ENCODE results near the gene SPACA7.

The SPACA7 gene

DNA sequence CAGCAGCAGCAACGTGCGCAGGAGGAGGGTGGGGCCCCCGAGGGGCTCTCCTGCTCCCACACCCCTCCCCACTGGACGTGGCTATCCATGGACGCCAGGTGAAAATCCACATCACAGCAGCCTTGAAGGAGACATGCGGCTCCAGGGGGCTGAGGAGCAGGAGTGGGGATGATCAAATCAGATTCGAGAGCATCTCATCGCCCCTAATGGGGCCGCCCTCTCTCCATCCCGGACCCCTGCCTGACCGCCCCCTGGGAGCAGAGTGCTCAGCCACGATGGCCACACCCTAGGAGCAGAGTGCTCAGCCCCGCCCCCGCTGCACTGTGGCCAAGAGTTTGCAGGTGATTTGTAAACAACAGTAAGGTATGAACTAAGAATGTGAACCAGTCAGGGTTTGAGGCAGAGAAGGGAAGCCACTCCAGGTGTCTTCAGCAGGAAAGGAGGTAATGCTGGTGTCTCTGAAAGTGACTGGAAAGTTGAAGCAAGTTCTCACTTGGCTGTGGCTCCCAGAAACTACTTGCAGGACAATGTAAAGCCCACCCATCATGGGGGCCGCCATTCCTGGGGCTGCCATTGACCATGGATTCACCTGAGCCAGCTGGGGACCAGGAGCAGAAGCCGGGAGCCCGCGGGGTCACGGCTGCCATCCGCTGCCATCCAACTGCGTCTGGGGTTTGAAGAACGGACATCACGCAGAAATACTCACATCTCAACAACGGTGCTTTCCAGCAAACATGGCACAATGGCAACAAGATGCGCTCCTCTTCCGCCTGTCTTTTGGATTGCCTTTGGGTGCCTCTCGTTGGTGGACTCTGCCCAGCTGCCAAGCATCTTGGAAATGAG, 71.8 kb downstream of the SPACA7 start:
- H3K4me1 ChIP-seq (ENCODE audit: control insufficient read depth, insufficient read depth, low read length, poor library complexity, severe bottlenecking): no peaks in the 10 kb centered on the region
- 90 to 91% methylated on average over 20 to 22 of the region's 27 CpGs for WGBS, 2 experiments (ENCODE audit: insufficient coverage in 2 of 2)
- H3K36me3 ChIP-seq (ENCODE audit: control insufficient read depth, insufficient read depth, low read length): no peaks in the 10 kb centered on the region
- no peaks in the 10 kb centered on the region for H3K9me3 ChIP-seq (ENCODE audit: control insufficient read depth, low read length)
- no peak overlapping the region for H3K27ac ChIP-seq (ENCODE audit: low read depth, low read length, severe bottlenecking)
- no peak overlapping the region for H3K4me3 ChIP-seq (ENCODE audit: extremely low read depth, insufficient read depth, low read length, poor library complexity, severe bottlenecking)

DNA sequence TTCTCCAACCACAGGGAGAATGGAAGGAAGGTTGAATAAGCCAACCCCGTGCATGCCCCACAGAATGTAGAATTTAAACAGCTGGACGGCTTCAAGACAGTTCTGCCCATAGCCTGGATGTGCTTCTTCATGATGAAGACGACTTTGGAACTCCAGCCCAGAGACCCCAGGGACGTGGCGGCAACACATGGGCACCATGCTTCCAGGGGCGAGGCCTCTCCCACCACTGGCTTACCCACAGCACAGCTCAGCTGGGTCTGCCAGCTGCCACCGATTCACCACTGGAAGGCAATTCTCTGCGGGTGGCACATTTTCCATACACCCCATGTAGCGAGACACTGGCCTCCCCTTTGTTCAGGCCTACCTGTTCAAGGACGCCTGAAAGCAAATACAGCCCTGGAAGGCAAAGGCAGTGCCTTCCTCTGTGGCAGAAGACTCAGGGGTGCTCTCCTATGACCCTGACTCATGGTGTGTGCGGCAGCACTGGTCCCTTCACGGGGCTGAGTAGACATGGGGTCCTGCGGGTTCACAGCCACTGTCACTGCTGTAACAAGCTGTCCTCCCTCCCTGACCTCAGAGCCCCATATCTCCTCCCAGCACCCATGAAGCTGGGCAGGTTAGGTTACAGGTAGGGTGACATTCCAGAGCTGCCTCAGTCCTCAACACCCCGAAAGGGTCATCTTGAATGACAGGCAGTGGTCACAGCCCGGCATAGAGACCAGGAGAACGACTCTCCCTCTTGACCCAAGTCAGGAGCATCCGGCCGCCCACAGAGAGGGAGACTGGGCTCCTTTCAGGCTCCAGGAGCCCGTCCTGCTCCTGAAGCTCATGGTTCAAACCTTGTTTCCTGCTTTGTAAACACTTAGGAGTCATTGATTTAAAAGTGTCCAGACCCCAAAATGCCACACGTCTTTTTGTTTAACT, 72.7 kb downstream of the SPACA7 start:
- no peaks in the 10 kb centered on the region for H3K4me1 ChIP-seq (ENCODE audit: control insufficient read depth, insufficient read depth, low read length, poor library complexity, severe bottlenecking)
- no peak overlapping the region for H3K4me3 ChIP-seq (ENCODE audit: extremely low read depth, insufficient read depth, low read length, poor library complexity, severe bottlenecking)
- H3K9me3 ChIP-seq (ENCODE audit: control insufficient read depth, low read length): no peaks in the 10 kb centered on the region
- 83% methylated on average over 17 to 20 of the region's 20 CpGs for WGBS, 2 experiments (ENCODE audit: insufficient coverage in 2 of 2)
- no peaks in the 10 kb centered on the region for H3K36me3 ChIP-seq (ENCODE audit: control insufficient read depth, insufficient read depth, low read length)
- H3K27ac ChIP-seq (ENCODE audit: low read depth, low read length, severe bottlenecking): no peak overlapping the region

DNA sequence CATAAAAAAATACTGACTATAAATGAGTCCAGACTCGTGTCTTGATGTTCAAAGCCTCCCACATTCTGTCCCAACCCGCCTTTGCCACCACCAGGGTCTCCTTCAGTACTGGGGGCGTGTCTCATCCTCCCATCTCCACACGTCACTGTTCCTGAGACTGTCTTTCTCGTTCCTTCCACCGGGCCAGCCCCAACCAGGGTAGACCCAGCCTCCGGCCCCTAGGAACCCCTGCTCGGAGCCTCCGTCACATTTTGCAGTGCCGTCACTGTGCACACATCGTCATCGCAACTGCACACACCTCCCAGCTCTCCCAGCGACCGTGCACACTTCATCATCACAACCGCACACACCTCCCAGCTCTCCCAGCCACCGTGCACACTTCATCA, 73.4 kb downstream of the SPACA7 start:
- 84 to 93% methylated on average over 5 to 13 of the region's 16 CpGs for WGBS, 2 experiments (ENCODE audit: insufficient coverage in 2 of 2)
- no peaks in the 10 kb centered on the region for H3K36me3 ChIP-seq (ENCODE audit: control insufficient read depth, insufficient read depth, low read length)

DNA sequence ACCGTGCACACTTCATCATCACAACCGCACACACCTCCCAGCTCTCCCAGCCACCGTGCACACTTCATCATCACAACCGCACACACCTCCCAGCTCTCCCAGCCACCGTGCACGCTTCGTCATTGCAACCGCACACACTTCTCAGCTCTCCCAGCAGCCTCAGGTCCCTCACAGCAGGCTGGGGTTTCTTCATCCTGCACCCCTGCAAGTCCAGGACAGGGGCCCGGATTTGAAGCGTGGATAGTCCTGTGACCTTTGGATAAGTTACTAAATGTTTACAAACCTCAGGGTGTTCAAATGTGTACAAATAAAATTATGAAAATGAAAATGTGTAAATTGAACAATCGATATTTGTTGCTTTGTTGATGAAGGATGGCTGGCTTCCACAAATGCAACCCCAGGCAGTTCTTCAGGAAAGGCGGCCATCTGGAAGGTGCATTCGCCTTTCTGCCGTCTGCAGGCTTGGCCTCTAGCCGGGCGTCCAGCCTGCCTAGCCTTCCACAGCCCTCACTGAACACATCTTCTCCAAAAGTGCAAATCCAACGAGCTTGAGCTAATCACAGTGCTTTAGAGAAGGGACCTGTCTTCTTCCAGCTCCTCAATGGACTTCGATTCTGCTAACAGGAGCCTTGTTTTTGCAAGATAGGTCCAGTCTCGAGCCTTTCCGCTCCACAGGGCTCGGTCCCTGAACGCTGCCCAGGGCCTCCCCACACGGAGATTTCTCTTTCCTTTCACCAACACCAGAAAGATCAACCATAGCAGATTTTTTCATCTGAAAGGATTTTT, 74.2 kb downstream of the SPACA7 start:
- Histone ChIP-seq H3K9me3 (ENCODE audit: control insufficient read depth, low read length) (no peaks in the 10 kb centered on the region), H3K27ac (ENCODE audit: low read depth, low read length, severe bottlenecking) (no peak overlapping the region), H3K36me3 (ENCODE audit: control insufficient read depth, insufficient read depth, low read length) (no peaks in the 10 kb centered on the region), H3K4me3 (ENCODE audit: extremely low read depth, insufficient read depth, low read length, poor library complexity, severe bottlenecking) (no peak overlapping the region), H3K4me1 (ENCODE audit: control insufficient read depth, insufficient read depth, low read length, poor library complexity, severe bottlenecking) (no peaks in the 10 kb centered on the region)
- WGBS, 2 experiments (ENCODE audit: insufficient coverage in 2 of 2): 88 to 94% methylated on average over 14 to 17 of the region's 23 CpGs

More for the DNA sequence above, 73.4 kb downstream of the SPACA7 start:
- H3K27ac ChIP-seq (ENCODE audit: low read depth, low read length, severe bottlenecking): no peak overlapping the region
- no peaks in the 10 kb centered on the region for H3K9me3 ChIP-seq (ENCODE audit: control insufficient read depth, low read length)
- H3K4me3 ChIP-seq (ENCODE audit: extremely low read depth, insufficient read depth, low read length, poor library complexity, severe bottlenecking): no peak overlapping the region
- H3K4me1 ChIP-seq (ENCODE audit: control insufficient read depth, insufficient read depth, low read length, poor library complexity, severe bottlenecking): no peaks in the 10 kb centered on the region

DNA sequence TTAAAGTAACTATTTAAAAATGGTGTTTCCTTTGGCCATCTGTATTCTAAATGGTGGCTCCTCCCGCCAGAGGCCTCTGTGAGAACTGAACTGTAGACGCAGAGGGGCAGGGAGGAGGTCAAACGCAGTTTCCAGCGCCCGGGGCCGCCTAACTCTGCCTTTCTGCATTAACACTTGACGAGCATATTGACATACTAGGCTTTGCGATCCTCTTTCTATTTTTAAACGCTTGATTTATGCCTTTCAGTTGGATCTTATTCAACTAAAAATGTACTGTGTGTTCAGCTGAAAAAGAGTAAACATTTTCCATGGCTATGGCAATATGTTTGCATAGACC, 74.7 kb downstream of the SPACA7 start:
- H3K36me3 ChIP-seq (ENCODE audit: control insufficient read depth, insufficient read depth, low read length): no peaks in the 10 kb centered on the region
- H3K27ac ChIP-seq (ENCODE audit: low read depth, low read length, severe bottlenecking): no peak overlapping the region
- no peaks in the 10 kb centered on the region for H3K9me3 ChIP-seq (ENCODE audit: control insufficient read depth, low read length)
- H3K4me1 ChIP-seq (ENCODE audit: control insufficient read depth, insufficient read depth, low read length, poor library complexity, severe bottlenecking): no peaks in the 10 kb centered on the region
- no peak overlapping the region for H3K4me3 ChIP-seq (ENCODE audit: extremely low read depth, insufficient read depth, low read length, poor library complexity, severe bottlenecking)
- 88 to 92% methylated on average over 7 to 8 of the region's 9 CpGs for WGBS, 2 experiments (ENCODE audit: insufficient coverage in 2 of 2)

DNA sequence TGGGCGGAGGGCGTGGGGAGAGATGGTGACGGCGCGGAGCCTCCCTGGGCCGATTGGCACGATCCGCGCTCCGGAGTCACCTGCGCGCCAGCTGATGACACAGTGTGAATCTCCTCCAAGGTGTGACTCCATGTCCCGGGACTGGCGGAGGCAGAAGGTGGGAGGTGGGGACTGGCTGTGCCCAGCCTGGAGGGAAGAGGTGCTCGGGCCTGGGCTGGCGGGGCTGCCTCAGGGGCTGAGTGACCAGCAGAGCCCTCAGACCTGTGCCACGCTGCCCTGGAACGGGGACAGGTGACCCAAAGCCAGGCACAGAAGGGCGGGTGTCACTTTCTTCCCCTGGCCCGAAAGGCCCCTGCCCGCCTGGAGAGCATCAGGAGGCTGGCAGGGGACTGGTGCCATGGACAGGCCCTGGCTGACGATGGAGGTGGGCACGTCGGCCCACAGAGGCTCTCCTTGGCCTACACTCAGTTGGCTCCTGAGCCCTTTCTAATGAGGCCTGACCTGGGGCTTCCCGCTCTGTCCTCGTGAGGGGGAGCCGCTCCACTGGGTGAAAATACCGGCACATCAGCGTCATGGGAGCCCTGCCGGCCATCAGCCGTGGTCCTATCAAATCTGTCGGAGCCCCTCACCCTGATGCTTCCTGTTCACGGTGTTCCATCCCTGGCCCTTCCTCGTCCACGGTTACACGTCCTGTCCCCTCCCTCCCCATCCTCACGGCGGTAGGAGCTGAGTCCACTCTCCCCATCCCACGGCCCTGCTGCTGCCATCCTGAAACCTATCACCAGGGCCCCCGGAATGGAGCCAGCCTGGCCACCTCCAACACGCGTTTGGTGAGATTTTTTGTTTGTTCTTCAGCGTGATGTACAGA, 75.6 kb downstream of the SPACA7 start:
- H3K27ac ChIP-seq (ENCODE audit: low read depth, low read length, severe bottlenecking): no peak overlapping the region
- H3K9me3 ChIP-seq (ENCODE audit: control insufficient read depth, low read length): no peaks in the 10 kb centered on the region
- H3K4me1 ChIP-seq (ENCODE audit: control insufficient read depth, insufficient read depth, low read length, poor library complexity, severe bottlenecking): no peaks in the 10 kb centered on the region
- 90% methylated on average over 28 to 39 of the region's 43 CpGs for WGBS, 2 experiments (ENCODE audit: insufficient coverage in 2 of 2)
- H3K36me3 ChIP-seq (ENCODE audit: control insufficient read depth, insufficient read depth, low read length): no peaks in the 10 kb centered on the region
- H3K4me3 ChIP-seq (ENCODE audit: extremely low read depth, insufficient read depth, low read length, poor library complexity, severe bottlenecking): no peak overlapping the region

DNA sequence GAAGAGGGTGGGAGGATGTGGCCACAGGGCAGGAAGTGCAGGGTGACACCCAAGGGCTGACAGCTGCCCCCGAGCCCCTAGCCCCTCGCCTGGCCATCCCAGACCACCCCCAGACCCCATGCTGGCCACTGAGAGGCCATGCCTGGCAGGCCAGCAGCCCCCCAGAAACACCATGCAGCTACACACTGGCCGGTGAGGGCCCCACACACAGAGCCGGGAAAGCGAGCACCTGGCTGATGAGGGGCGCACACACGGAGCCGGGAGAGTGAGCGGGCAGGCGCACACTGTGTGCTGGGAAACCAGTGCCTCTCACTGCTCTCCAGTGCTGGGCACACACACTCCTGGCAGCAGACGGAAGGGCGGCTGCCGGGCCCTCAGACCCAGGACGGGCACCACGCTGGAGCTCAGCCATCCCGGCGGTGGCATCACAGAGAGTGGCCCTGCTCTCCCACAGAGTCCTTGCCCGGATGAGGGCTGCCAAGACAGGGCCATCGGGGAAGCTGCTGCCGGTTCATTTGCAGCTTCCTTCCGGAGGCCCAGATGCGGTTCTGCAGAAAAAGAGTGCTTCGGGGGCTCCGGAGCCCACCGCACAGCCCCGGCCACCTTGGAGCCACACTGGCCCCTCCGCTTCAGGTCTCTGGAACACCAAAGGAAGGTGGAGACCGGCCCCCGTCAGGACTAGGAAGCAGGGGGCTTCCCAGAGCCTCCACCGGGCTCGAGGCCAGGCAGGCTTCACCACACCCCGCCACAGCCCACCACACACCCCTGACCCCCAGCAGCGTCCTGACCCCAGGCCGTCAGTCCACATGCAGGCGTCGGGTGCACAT, 76.4 kb downstream of the SPACA7 start:
- H3K4me3 ChIP-seq (ENCODE audit: extremely low read depth, insufficient read depth, low read length, poor library complexity, severe bottlenecking): no peak overlapping the region
- H3K9me3 ChIP-seq (ENCODE audit: control insufficient read depth, low read length): no peaks in the 10 kb centered on the region
- no peaks in the 10 kb centered on the region for H3K36me3 ChIP-seq (ENCODE audit: control insufficient read depth, insufficient read depth, low read length)
- no peaks in the 10 kb centered on the region for H3K4me1 ChIP-seq (ENCODE audit: control insufficient read depth, insufficient read depth, low read length, poor library complexity, severe bottlenecking)
- WGBS, 2 experiments (ENCODE audit: insufficient coverage in 2 of 2): 93 to 95% methylated on average over 27 to 29 of the region's 36 CpGs
- no peak overlapping the region for H3K27ac ChIP-seq (ENCODE audit: low read depth, low read length, severe bottlenecking)

DNA sequence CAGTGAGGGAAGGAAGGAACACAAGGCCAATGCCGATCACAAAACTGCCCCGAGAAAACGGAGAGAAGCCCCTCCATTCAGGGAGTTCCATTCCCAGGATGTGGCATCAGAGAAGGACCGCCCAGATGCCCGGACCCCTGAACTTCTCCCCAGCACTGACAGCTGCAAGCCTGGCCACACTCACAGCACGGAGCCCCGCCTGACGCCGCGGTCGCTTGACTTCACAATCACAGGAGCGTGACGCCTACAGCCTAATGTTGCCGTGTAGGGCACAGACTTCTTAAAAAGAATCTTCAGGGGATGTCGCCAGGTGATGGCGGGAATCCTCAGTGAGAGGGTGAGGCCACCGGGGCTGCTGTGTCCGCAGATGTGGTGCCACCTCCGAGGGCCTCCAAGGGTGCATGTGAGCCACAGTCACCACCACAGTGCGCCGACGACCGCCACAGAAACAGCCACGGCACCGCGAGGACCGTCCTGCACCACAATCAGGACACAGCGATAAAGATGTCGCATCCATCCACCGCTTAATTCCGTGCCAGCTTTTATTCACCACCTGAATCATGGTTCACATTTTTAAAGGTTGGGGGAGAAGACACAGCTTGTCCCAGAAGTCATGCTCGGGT, 77.2 kb downstream of the SPACA7 start:
- 87 to 92% methylated on average over 28 to 32 of the region's 32 CpGs for WGBS, 2 experiments (ENCODE audit: insufficient coverage in 2 of 2)
- no peaks in the 10 kb centered on the region for H3K9me3 ChIP-seq (ENCODE audit: control insufficient read depth, low read length)
- no peak overlapping the region for H3K4me3 ChIP-seq (ENCODE audit: extremely low read depth, insufficient read depth, low read length, poor library complexity, severe bottlenecking)
- no peaks in the 10 kb centered on the region for H3K36me3 ChIP-seq (ENCODE audit: control insufficient read depth, insufficient read depth, low read length)
- H3K4me1 ChIP-seq (ENCODE audit: control insufficient read depth, insufficient read depth, low read length, poor library complexity, severe bottlenecking): no peaks in the 10 kb centered on the region
- H3K27ac ChIP-seq (ENCODE audit: low read depth, low read length, severe bottlenecking): no peak overlapping the region
